ENCODE data around the gene ASB15. TPM values are rescaled to one million over a fixed set of nuclear protein-coding genes. Genes with fewer than 3 reads are reported as not detected.

Gene ASB15
- total RNA-seq, 1 donor from 2014 or later: not detected

- DNase-seq (ENCODE audit: low spot score): no peak
- H3K27ac Mint-ChIP-seq (ENCODE audit: unreplicated experiment): no peak overlapping the region
- H3K27me3 Mint-ChIP-seq (ENCODE audit: unreplicated experiment): peaks cover 12% of the 10 kb centered on the region
- no peak for TF ChIP-seq CTCF (IDR thresholded peaks at IDR 0.05; ENCODE audit: unreplicated experiment)
- no peaks in the 10 kb centered on the region for H3K4me1 Mint-ChIP-seq (ENCODE audit: unreplicated experiment)
- no peaks in the 10 kb centered on the region for H3K36me3 Mint-ChIP-seq (ENCODE audit: low read depth, unreplicated experiment)
- H3K9me3 Mint-ChIP-seq (ENCODE audit: unreplicated experiment): no peaks in the 10 kb centered on the region
- H3K4me3 Mint-ChIP-seq (ENCODE audit: unreplicated experiment): no peak overlapping the region
Observed at GRCh38 chr7:123660514-123661354, 59.1 kb downstream of the ASB15 start.

DNA sequence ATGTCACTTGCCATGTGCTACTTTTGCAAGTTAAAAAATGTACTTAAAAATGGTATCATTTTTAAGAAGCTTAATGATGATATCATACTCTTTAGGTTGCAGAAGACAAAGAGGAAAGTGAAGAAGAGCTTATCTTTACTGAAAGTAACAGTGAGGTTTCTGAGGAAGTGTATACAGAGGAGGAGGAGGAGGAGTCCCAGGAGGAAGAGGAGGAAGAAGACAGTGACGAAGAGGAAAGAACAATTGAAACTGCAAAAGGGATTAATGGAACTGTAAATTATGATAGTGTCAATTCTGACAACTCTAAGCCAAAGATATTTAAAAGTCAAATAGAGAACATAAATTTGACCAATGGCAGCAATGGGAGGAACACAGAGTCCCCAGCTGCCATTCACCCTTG is 60.1 kb downstream of the ASB15 start:
- TF ChIP-seq CTCF (IDR thresholded peaks at IDR 0.05; ENCODE audit: unreplicated experiment): no peak
- no peak overlapping the region for H3K4me3 Mint-ChIP-seq (ENCODE audit: unreplicated experiment)
- H3K27ac Mint-ChIP-seq (ENCODE audit: unreplicated experiment): no peak overlapping the region
- no peaks in the 10 kb centered on the region for H3K4me1 Mint-ChIP-seq (ENCODE audit: unreplicated experiment)
- H3K9me3 Mint-ChIP-seq (ENCODE audit: unreplicated experiment): no peaks in the 10 kb centered on the region
- DNase-seq (ENCODE audit: low spot score): no peak
- no peaks in the 10 kb centered on the region for H3K36me3 Mint-ChIP-seq (ENCODE audit: low read depth, unreplicated experiment)
- peaks cover 12% of the 10 kb centered on the region for H3K27me3 Mint-ChIP-seq (ENCODE audit: unreplicated experiment)

- H3K27ac Mint-ChIP-seq (ENCODE audit: unreplicated experiment): no peak overlapping the region
- H3K9me3 Mint-ChIP-seq (ENCODE audit: unreplicated experiment): no peaks in the 10 kb centered on the region
- H3K4me3 Mint-ChIP-seq (ENCODE audit: unreplicated experiment): no peak overlapping the region
- no peak for TF ChIP-seq CTCF (IDR thresholded peaks at IDR 0.05; ENCODE audit: unreplicated experiment)
- no peaks in the 10 kb centered on the region for H3K4me1 Mint-ChIP-seq (ENCODE audit: unreplicated experiment)
- peaks cover 12% of the 10 kb centered on the region for H3K27me3 Mint-ChIP-seq (ENCODE audit: unreplicated experiment)
- H3K36me3 Mint-ChIP-seq (ENCODE audit: low read depth, unreplicated experiment): no peaks in the 10 kb centered on the region
- DNase-seq (ENCODE audit: low spot score): no peak
Observed at GRCh38 chr7:123662293-123662692, 60.7 kb downstream of the ASB15 start.

GRCh38 chr7:123662755-123663154 is 61.1 kb downstream of the ASB15 start:
- Mint-ChIP-seq H3K36me3 (ENCODE audit: low read depth, unreplicated experiment) (no peaks in the 10 kb centered on the region), H3K4me1 (ENCODE audit: unreplicated experiment) (no peaks in the 10 kb centered on the region), H3K4me3 (ENCODE audit: unreplicated experiment) (no peak overlapping the region), H3K27me3 (ENCODE audit: unreplicated experiment) (peaks cover 12% of the 10 kb centered on the region), H3K9me3 (ENCODE audit: unreplicated experiment) (no peaks in the 10 kb centered on the region), H3K27ac (ENCODE audit: unreplicated experiment) (no peak overlapping the region)
- no peak for DNase-seq (ENCODE audit: low spot score)
- no peak for TF ChIP-seq CTCF (IDR thresholded peaks at IDR 0.05; ENCODE audit: unreplicated experiment)

DNA sequence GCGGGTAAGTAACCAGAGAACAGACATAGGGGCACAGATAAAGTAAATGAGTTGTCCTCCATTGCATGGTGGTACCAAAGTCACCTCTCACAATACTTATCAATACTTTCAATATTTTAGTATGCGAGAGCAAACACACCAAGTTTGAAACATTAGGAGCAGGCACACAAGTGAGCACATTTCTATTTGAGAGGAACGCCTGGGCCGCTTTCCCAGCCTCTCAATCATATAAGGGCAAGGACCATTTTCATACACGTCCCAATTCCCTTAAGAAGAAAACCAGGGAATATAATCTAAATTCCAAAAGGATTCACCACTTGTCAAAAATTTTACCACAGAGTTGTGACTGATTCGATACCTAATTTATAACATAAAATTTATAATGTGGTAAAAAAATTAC is 61.6 kb downstream of the ASB15 start:
- Mint-ChIP-seq H3K4me1 (ENCODE audit: unreplicated experiment) (no peaks in the 10 kb centered on the region), H3K4me3 (ENCODE audit: unreplicated experiment) (no peak overlapping the region), H3K36me3 (ENCODE audit: low read depth, unreplicated experiment) (no peaks in the 10 kb centered on the region), H3K9me3 (ENCODE audit: unreplicated experiment) (no peaks in the 10 kb centered on the region), H3K27me3 (ENCODE audit: unreplicated experiment) (peaks cover 12% of the 10 kb centered on the region), H3K27ac (ENCODE audit: unreplicated experiment) (no peak overlapping the region)
- DNase-seq (ENCODE audit: low spot score): no peak
- no peak for TF ChIP-seq CTCF (IDR thresholded peaks at IDR 0.05; ENCODE audit: unreplicated experiment)
